Neuronal stem cell (in vitro differentiated cells): ENCODE measurements around the gene NTHL1.

Experiments
- DNase-seq: peaks from one replicate; pipeline ENCODE4 v3.0.0-alpha.2; 2013; ENCODE audit warnings: low spot score
- H2AFZ ChIP-seq: one replicate; pipeline ENCODE4 v1.6.1; 2013; ENCODE audit warnings: mild to moderate bottlenecking, low read length, inconsistent platforms
- H2AK5ac ChIP-seq: 2 replicates; pipeline ENCODE4 v1.6.1; 2013; ENCODE audit warnings: low read depth, mild to moderate bottlenecking, inconsistent platforms, low read length, moderate library complexity, mixed read lengths
- H2BK120ac ChIP-seq: 2 replicates; pipeline ENCODE4 v1.6.1; 2013; ENCODE audit warnings: low read depth, mild to moderate bottlenecking, inconsistent platforms, low read length, moderate library complexity, mixed read lengths
- H2BK12ac ChIP-seq: one replicate; pipeline ENCODE4 v1.6.1; 2013; ENCODE audit warnings: low read length, inconsistent platforms
- H2BK15ac ChIP-seq: 2 replicates; pipeline ENCODE4 v1.6.1; 2013; ENCODE audit warnings: mild to moderate bottlenecking, low read length, inconsistent platforms, mixed read lengths
- H2BK5ac ChIP-seq: one replicate; pipeline ENCODE4 v1.6.1; 2013; ENCODE audit warnings: inconsistent platforms, mild to moderate bottlenecking, low read length, moderate library complexity
- H3K14ac ChIP-seq: one replicate; pipeline ENCODE4 v1.6.1; 2013; ENCODE audit warnings: low read length, inconsistent platforms
- H3K18ac ChIP-seq: 2 replicates; pipeline ENCODE4 v1.6.1; 2013; ENCODE audit warnings: low read length, inconsistent platforms
- H3K23ac ChIP-seq: 2 replicates; pipeline ENCODE4 v1.6.1; 2013; ENCODE audit warnings: low read depth, mild to moderate bottlenecking, mixed read lengths, low read length, inconsistent platforms; ENCODE audit not compliant: poor library complexity
- H3K27ac ChIP-seq: replicated peaks from 3 replicates; pipeline ENCODE4 v1.5.1; 2013; ENCODE audit warnings: low read length, inconsistent platforms
- H3K27me3 ChIP-seq, 3 experiments: 2 replicates each; pipeline ENCODE4 v1.6.1; 2013; ENCODE audit warnings: low read length in 3 of 3, mild to moderate bottlenecking in 2 of 3, inconsistent platforms in 1 of 3, low read depth in 1 of 3, mixed read lengths in 1 of 3, moderate library complexity in 1 of 3; ENCODE audit not compliant: control insufficient read depth in 3 of 3, insufficient read depth in 3 of 3
- H3K36me3 ChIP-seq, 2 donors: replicated peaks in 1 of 2; 2 replicates each; pipeline ENCODE4 v1.6.1; 2013; ENCODE audit warnings: low read length in 2 of 2; ENCODE audit not compliant: control insufficient read depth in 2 of 2, insufficient read depth in 2 of 2
- H3K4ac ChIP-seq: 2 replicates; pipeline ENCODE4 v1.6.1; 2013; ENCODE audit warnings: inconsistent platforms, mild to moderate bottlenecking, low read length, moderate library complexity
- H3K4me1 ChIP-seq, 2 donors: 1 replicate in 1 of 2; 2 replicates in 1 of 2; pipeline ENCODE4 v1.6.1; 2013; ENCODE audit warnings: low read length in 2 of 2, low read depth in 1 of 2; ENCODE audit not compliant: control insufficient read depth in 2 of 2, insufficient read depth in 1 of 2
- H3K4me2 ChIP-seq: one replicate; pipeline ENCODE4 v1.6.1; 2013; ENCODE audit warnings: mild to moderate bottlenecking, low read length, inconsistent platforms; ENCODE audit not compliant: insufficient read depth, poor library complexity, severe bottlenecking
- H3K4me3 ChIP-seq, 2 donors: 2 replicates each; pipeline ENCODE4 v1.5.1; 2013; ENCODE audit warnings: low read length in 2 of 2, mild to moderate bottlenecking in 2 of 2, inconsistent platforms in 1 of 2, moderate library complexity in 1 of 2
- H3K79me1 ChIP-seq: one replicate; pipeline ENCODE4 v1.6.1; 2013; ENCODE audit warnings: low read depth, mild to moderate bottlenecking, inconsistent platforms, low read length, moderate library complexity
- H3K9ac ChIP-seq: one replicate; pipeline ENCODE4 v1.6.1; 2013; ENCODE audit warnings: mild to moderate bottlenecking, low read depth, low read length, inconsistent platforms; ENCODE audit not compliant: poor library complexity
- H3K9me3 ChIP-seq, 2 donors: replicated peaks in 1 of 2; 2 replicates each; pipeline versions ENCODE3 to v1.6.1; 2013; ENCODE audit warnings: low read length in 2 of 2, mild to moderate bottlenecking in 2 of 2, inconsistent platforms in 1 of 2, low read depth in 1 of 2, mixed read lengths in 1 of 2, moderate library complexity in 1 of 2; ENCODE audit not compliant: control insufficient read depth in 2 of 2, insufficient read depth in 1 of 2
- H4K8ac ChIP-seq: one replicate; pipeline ENCODE4 v1.6.1; 2013; ENCODE audit warnings: low read depth, mild to moderate bottlenecking, inconsistent platforms, low read length, moderate library complexity
- H4K91ac ChIP-seq: one replicate; pipeline ENCODE4 v1.6.1; 2013; ENCODE audit warnings: low read length, low read depth, mild to moderate bottlenecking, inconsistent platforms; ENCODE audit not compliant: poor library complexity
- WGBS, 2 donors: extraction: QIAGEN DNeasy Blood & Tissue Kit; methylation state at CpG; one replicate each; pipeline ENCODE4 v1.1.7; 2013; ENCODE audit warnings: missing lambda C conversion rate in 2 of 2, mixed read lengths in 1 of 2; ENCODE audit not compliant: insufficient read length in 2 of 2, insufficient replicate concordance in 1 of 2; ENCODE audit errors: extremely low coverage in 2 of 2; 5-methylcytosine and 5-hydroxymethylcytosine counted together

Gene NTHL1

DNA sequence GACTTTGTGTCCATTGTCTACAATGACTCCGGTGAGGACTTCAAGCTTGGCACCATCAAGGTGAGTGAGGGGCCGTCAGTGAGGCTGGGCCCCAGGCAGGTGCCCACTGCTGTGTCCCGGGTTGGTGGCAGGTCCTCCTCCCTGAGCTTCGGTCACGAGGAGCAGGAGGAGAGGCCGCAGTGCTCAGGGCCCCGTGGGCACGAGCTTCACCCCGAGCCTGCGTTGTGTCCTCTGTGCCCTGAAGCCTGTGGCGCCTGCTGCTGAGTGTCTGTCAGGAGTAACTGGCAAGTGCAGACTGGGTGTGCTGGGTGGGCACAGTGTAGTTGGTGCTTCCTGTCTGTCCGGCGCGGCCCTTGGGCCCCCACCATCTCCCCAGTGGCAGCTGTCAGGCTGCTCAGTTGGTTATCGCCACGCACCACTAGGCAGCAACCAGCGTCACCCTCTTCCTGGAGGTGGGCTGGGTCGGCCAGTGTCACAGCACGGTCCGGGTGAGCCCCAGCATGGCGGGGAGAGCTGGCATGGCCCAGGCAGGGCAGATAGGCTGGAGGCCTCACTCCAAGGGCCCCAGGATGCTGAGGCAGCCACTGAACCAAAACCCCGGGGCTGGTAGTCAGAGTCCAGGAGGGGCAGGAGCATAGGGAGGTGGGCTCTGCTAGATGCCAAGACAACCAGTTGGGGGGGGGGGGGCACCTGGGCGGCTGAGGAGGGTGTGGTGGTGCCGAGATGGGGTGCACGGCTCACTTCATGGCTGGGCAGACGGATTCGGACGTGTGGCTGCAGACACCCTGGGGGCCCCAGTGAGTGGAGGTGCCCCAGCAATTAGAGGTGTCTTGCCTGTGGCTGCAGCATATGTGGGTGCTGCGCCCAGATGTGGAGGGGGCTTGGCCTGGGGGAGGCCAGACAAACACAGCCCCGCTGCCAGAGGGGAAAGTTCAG lies 39.4 kb upstream of the NTHL1 start:
- H3K4ac ChIP-seq, result no peak overlapping the region
- H2AK5ac ChIP-seq, result no peak overlapping the region
- H2AFZ ChIP-seq, result no peak overlapping the region
- H3K27me3 ChIP-seq, result no peaks in the 10 kb centered on the region
- no peak overlapping the region for H2BK15ac ChIP-seq
- H3K9me3 ChIP-seq, result no peaks in the 10 kb centered on the region
- no peak overlapping the region for H4K8ac ChIP-seq
- peaks cover 12% of the 10 kb centered on the region for H3K79me1 ChIP-seq
- H2BK120ac ChIP-seq, result no peak overlapping the region
- no peak overlapping the region for H4K91ac ChIP-seq
- H3K4me2 ChIP-seq, result no peak overlapping the region
- no peak overlapping the region for H3K14ac ChIP-seq
- no peak for DNase-seq
- peak overlapping the region; percentile 93 for H3K23ac ChIP-seq
- H3K9ac ChIP-seq, result peak overlapping the region; percentile 60
- H2BK5ac ChIP-seq, result no peak overlapping the region
- H3K27ac ChIP-seq, result no peak overlapping the region
- peak overlapping the region; percentile 57 for H3K18ac ChIP-seq
- H3K36me3 ChIP-seq, result peaks cover 51 to 90% of the 10 kb centered on the region in 2 donors
- H3K4me1 ChIP-seq, result peaks cover under 1 to 10% of the 10 kb centered on the region in 2 donors
- no peak overlapping the region for H3K4me3 ChIP-seq
- no CpG with 5 or more reads among the region's 30 CpGs for WGBS, 2 donors
- no peak overlapping the region for H2BK12ac ChIP-seq

- Histone ChIP-seq H3K27me3 (no peaks in the 10 kb centered on the region), H3K14ac (no peak overlapping the region), H3K9me3 (no peaks in the 10 kb centered on the region), H3K36me3 (peaks cover 58 to 91% of the 10 kb centered on the region in 2 donors), H3K4me3 (no peak overlapping the region), H2BK15ac (no peak overlapping the region), H3K18ac (no peak overlapping the region), H2AFZ (no peak overlapping the region), H3K4ac (no peak overlapping the region), H3K79me1 (peaks cover 12% of the 10 kb centered on the region), H4K91ac (peak overlapping the region; percentile 43), H3K4me1 (peaks cover 1 to 2% of the 10 kb centered on the region in 2 donors), H2BK120ac (no peak overlapping the region), H2BK5ac (no peak overlapping the region), H3K4me2 (no peak overlapping the region), H4K8ac (no peak overlapping the region), H2BK12ac (peak overlapping the region; percentile 30), H3K27ac (no peak overlapping the region), H3K9ac (peak overlapping the region; percentile 60), H3K23ac (peak overlapping the region; percentile 44), H2AK5ac (no peak overlapping the region)
- WGBS, 2 donors, result no CpG with 5 or more reads among the region's 27 CpGs
- no peak for DNase-seq
These were observed 38.6 kb upstream of the NTHL1 start for GRCh38 chr16:2086106-2086742.

- Histone ChIP-seq H3K4ac (no peak overlapping the region), H2AK5ac (no peak overlapping the region), H2BK12ac (no peak overlapping the region), H3K18ac (no peak overlapping the region), H3K14ac (no peak overlapping the region), H4K91ac (no peak overlapping the region), H2BK5ac (no peak overlapping the region), H3K9me3 (no peaks in the 10 kb centered on the region), H3K27me3 (no peaks in the 10 kb centered on the region), H2AFZ (no peak overlapping the region), H3K36me3 (peaks cover 60 to 93% of the 10 kb centered on the region in 2 donors), H3K27ac (no peak overlapping the region), H4K8ac (no peak overlapping the region), H2BK120ac (no peak overlapping the region), H3K9ac (no peak overlapping the region), H2BK15ac (no peak overlapping the region), H3K4me2 (no peak overlapping the region), H3K4me3 (no peak overlapping the region), H3K4me1 (peaks cover 1 to 2% of the 10 kb centered on the region in 2 donors), H3K79me1 (peaks cover 12% of the 10 kb centered on the region), H3K23ac (no peak overlapping the region)
- WGBS, 2 donors, result no CpG with 5 or more reads among the region's 14 CpGs
- no peak for DNase-seq
These were observed 38.0 kb upstream of the NTHL1 start for GRCh38 chr16:2085669-2086068.
